ENCODE data around the gene NEUROD4.

- TF ChIP-seq NR3C1 (CRISPR knock-in tag; conservative IDR thresholded peaks at IDR 0.05; ENCODE audit: low read depth): no peak
- TF ChIP-seq TCF7 (CRISPR knock-in tag; IDR thresholded peaks at IDR 0.05; ENCODE audit: low read depth): no peak
- TF ChIP-seq ZNF416 (CRISPR knock-in tag; IDR thresholded peaks at IDR 0.05): no peak
- no peak for TF ChIP-seq CREM (CRISPR knock-in tag; IDR thresholded peaks at IDR 0.05)
- peak; percentile 75; the same call in 1 of the 2 replicates for TF ChIP-seq CTCF (IDR thresholded peaks at IDR 0.05)
Observed at GRCh38 chr12:54993181-54993835, 26.5 kb upstream of the NEUROD4 start.
